GM19372 (cell line): ENCODE measurements around the gene WDR11.

Source experiments
- ATAC-seq: cut with Tn5 transposase; IDR thresholded peaks from one replicate; pipeline ENCODE4 v1.9.1; 2021; ENCODE audit warnings: mild to moderate bottlenecking, low read depth, moderate library complexity; ENCODE audit not compliant: unreplicated experiment

WDR11 gene

DNA sequence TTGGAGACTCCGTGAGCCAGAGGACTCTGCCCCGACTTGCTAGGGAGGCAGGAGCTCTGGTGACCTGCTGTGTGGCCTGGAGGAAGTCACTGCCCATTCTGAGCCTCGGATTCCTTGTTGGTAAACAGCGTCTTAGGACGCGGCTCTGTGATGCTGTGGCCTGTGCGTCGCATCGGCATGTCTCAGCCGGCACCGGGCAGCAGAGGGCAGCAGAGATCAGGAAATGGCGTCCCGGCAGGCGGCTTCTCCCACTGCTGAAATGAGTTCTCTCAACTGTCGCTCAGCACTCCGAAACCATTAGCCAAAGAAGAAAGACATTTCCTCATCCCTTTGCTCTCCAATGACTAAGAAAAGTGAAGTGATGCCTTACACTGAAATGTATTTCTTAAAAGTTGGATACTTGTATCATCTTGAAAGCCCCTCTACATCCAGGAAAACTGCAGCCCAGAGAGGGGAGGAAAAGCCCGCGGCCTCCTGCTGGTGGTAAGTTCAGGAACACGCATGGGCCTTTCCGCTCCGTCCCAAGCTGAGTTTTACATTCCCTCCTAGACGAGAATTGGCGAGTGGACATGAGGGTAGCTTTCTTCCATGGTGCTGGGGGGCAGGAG is 91.7 kb downstream of the WDR11 start:
- ATAC-seq = peak; percentile 89

DNA sequence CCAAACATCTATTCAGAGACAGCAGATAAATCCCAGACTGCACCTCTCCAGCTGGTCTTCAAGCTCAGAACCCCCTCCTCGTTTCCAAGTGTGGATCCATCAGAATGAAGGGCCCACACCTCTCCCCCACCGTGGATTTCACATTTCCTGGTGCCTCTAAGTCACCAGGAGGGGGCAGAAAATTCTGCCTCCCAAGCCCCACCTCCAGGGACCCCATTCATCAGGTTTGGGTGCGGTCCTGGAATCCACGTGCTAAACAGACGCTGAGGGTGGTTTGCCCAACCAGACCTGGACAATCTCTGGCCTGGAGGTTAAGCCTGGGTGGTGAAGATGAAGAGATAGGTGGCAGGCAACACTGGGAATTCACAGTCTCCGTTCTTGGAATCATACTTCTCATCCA is 92.4 kb downstream of the WDR11 start:
- no peak for ATAC-seq

DNA sequence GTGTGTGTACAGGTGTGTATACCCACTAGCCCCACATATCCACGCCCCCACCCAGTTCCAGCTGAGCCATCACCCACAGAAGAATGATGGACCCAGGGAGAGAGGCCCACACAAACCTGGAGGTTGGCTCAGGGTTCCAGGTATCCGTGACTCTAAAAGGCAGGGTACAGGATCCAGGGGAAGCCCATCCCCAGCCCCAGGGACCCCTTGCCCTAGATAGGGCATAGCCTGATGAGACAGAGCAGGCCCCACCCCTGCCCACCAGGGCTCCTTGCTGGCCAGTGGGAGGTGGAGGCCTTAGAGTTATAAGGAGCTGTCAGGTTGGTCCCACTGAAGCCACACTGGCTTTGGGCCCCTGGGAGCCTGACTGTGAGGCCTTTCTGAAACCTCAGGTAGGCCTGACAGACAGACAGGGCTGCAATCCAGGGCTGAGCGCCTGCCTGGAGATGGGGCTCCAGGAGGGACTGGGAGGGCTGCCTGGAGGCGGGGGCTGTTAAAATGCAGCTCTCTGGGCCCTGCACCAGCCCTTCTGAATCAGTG is 93.5 kb downstream of the WDR11 start:
- no peak for ATAC-seq

DNA sequence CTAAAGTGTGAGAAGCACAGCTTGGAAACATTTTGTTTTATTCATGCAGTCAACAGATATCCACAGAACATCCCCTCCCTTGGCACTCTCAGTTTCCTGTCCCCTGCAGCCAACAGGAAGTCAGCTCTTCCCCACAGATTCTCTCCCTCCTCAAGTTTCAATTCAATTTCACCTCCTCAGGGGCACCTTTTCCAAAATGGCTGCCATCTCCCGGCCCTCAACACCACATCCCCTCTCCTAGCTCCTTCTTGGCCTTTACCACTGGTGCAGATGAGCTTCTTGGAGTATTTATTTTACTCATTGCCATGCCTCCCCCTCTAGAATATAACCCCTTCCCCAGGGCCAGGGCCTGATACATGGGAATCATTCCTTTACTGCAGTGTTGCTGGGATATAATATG is 94.0 kb downstream of the WDR11 start:
- no peak for ATAC-seq

DNA sequence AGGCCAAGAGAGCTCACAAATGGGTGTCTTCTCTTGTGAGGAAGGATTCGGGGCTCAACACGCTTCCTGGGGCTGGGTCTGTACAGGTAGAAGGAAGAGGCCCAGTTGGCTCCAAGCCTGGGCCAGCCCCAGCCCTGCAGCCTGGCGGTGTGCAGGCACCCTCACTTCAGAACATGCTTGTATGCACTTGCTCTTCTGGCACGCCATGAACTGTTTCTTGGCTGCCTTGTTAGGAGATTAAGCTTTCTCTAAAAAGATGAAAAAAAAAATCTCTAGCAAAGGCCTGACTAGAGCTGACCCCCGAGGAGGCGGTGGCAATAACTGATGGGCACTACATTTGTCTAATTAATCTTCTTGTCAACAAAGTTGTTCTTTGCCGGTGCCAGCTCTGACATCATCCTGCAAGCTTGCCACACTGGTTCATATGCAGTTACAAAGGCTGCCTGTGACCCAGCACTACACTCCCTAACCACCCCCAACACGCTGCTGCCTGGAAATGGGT is 94.7 kb downstream of the WDR11 start:
- no peak for ATAC-seq

DNA sequence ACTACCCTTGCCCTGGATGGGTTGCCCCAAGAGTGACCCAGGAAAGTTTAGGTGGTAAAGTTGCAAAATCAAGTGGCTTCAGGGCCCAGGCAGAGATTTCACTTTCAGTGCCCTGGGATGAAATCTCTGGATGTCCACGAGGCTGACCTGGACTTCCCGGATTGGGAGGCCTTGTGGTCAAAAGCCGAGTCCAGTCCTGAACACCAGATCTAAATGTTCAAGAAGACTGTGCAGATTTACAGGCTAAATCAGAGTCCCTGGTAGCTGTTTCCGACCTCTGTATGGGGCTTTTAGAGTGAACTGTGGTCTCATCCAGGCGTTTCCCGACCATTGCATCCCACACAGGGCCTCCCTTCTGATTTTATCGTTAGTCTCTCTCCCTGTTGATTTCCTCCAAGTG is 95.3 kb downstream of the WDR11 start:
- no peak for ATAC-seq

DNA sequence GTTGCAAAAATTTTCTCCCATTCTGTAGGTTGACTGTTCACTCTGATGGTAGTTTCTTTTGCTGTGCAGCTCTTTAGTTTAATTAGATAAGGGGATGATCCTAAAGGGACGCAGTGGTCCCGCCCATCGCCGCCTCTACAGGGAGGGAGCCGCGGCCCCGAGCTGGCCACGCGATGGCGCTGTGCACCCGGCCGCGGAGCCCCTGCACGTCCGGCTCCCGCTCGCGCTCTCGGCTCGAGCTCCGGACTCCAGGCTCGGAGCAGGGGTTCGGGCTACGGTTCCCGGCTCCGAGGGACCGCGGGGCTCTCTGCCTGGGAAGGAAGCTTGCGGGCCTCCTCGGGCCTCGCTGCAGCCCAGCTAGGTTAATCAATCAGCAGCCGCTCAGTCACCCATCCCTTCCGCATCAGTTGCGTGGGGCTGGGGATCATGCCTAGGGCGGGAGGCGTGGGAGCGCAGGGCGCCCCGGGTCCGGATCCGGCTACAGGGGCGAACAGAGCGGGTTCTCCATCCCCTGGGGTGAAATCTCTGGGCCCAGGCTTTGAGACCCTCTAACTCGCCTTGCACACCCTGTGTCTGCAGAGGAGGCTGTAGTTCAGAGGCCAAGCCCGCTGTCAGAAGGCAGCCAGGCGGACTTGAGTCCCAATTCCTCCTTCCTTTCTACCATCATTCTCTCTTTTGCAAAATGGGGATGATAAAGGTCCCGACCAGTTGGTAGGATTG is 97.9 kb downstream of the WDR11 start:
- ATAC-seq = peak; percentile 96

DNA sequence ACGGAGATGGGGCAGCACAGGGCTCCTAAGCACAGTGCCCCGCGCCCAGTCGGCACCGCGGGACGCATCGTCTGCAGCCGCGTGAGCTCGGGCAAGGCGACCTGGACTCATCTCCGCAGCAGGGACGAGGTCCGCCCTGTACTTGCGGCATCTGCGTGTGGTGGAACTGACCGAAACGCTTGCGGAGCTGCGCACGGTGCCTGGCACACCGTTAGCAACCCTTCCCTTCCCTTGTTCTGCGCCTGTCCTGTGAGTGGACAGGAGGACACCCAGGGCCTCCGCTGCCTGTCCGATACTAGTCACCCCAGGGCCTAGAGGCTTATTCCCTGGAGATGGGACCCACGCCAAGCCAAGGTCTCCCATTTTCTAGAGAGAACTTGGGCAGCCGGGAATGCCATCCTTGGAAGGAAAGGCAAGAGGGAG is 98.5 kb downstream of the WDR11 start:
- no peak for ATAC-seq

DNA sequence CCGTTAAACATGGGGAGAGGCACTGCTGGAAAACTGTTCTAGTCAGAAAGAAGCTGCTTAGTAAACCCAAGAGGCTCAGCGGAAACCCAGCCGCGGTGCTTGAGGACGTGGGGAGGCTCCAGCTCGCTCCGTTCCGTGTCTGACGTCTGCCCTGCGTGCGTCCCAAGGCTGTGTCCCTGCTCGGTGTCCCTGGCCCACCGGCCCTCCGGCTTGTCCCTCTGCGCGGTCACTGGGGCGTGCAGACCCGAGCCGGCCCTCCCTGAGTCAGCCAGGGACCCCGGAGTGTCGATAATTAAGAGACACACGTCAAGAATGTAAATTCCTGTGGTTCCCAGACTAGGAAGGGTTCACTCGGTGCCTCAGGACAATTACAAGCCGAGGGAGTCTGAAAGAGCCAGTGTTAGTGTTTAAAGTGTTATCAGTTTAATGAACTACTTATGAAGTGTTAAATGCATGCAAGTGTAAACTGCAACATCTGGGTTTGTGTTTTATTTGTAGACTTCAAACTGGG is 98.9 kb downstream of the WDR11 start:
- no peak for ATAC-seq

DNA sequence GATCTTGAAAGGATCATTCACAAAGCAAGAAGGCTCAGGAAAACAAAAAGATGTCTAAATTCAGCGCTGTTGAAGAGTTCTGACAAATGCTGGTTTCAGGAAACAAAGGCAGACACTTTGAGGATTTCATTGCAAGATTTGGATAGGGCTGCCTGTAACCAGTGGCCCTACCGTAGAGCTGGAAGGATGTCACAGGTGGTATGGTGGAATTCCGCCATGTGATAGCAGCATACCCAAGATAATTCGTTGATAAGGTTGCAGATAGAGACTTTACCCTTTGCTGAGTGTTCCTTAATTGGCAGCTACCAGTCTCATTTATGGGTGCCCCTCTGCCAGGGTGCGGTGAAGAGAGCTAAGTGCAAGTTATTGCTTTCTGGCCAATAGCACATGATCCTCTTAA is 100.1 kb downstream of the WDR11 start:
- ATAC-seq = no peak

DNA sequence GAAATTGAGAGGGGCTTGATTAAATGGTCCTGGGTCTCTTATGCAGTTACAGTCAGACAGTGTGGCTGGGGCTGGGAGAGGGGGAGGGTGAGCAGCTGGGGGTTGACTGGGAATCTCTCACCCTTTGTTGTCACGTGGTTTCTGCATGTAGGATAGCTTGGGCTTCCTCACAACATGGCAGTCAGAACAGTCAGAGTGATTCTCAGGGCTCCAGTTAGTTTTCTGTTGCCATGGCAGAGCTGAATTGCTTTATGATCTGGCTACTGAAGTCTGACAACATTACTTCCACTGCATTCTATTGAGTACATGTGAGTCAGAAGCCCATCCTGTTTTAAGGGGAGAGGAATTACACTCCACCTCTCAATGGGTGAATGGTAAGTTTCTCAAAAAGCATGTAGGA is 102.7 kb downstream of the WDR11 start:
- ATAC-seq = no peak
